HG03103 (cell line): ENCODE data around the gene MLX.
"Not testable (repeated sequence)": the region's sequence is repeated elsewhere in the genome, so short reads cannot be mapped to it uniquely, and the experiment has no call there.

Experiments used
- ATAC-seq: cut with Tn5 transposase; IDR thresholded peaks from one replicate; pipeline ENCODE4 v1.9.1; 2021; ENCODE audit warnings: low read depth; ENCODE audit not compliant: unreplicated experiment

MLX gene

GRCh38 chr17:42613699-42614295, 46.9 kb downstream of the MLX start:
- ATAC-seq: no peak

GRCh38 chr17:42617956-42618431, 51.1 kb downstream of the MLX start:
- ATAC-seq: no peak

- peak; percentile 77 for ATAC-seq
These were observed 51.7 kb downstream of the MLX start for GRCh38 chr17:42618442-42619150.

- not testable (repeated sequence) for ATAC-seq
These were observed 55.1 kb downstream of the MLX start for GRCh38 chr17:42621987-42622386.
